GM18868 (cell line): ENCODE results near the gene PLXND1.

Experiments
- ATAC-seq: cut with Tn5 transposase; IDR thresholded peaks from one replicate; pipeline ENCODE4 v1.9.1; 2021; ENCODE audit warnings: mild to moderate bottlenecking, moderate library complexity; ENCODE audit not compliant: unreplicated experiment

PLXND1 gene

DNA sequence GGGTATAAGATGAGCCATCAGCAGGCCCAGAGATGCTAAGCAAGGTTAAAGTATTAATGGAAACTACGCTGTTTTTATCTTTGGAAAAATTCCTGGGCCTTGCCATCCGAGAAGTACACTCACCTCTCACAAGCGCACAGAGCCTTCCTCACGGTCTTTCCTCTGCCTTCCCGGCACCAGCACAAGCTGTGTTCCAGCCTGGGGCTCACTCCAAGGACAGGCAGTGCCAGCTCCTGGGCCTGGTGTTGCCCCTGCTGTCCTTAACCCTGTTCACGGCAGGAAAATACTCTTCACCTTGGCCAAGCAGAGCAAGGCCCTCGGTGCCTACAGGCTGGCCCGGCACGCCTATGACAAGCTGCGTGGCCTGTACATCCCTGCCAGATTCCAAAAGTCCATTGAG is 92.4 kb downstream of the PLXND1 start:
- no peak for ATAC-seq

DNA sequence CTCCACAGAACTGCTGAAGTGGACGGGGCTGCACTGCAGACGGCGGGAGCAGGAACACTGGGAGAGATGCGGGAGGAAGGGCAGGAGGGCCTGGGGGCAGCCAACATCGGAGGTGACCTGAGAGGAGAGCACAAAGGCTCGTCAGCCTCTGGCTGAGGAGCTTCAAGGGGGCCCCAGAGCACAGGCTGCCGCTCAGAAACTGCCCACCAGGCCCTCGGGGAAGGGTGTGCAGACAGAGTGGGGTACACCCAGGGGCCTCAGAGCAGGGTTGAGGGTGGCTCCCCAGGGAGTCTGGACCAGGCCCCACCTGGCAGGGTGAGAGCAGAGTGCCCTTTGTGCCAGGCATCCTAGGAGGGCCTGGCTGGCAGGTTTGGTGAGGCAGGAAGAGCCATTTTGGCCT is 92.8 kb downstream of the PLXND1 start:
- ATAC-seq: no peak

DNA sequence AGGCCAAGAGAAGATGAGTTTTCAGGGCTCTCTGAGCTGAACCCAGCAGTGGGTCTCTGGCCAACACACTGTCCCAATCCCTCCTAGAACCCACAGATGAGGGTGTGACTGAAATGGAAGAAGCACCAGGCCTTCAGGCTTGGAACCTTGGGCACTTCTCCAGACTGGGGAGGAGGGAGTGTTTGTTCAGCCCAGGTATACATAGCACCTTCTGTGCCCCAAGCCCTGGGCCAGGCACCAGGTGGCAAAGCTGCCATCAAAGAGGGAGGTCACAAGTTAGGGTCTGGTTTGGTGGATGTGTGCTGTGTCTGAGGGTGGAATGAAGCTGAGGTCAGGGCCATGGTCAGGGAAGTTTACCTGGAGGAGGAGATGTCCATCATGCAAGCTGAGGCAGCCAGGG is 93.9 kb downstream of the PLXND1 start:
- no peak for ATAC-seq

DNA sequence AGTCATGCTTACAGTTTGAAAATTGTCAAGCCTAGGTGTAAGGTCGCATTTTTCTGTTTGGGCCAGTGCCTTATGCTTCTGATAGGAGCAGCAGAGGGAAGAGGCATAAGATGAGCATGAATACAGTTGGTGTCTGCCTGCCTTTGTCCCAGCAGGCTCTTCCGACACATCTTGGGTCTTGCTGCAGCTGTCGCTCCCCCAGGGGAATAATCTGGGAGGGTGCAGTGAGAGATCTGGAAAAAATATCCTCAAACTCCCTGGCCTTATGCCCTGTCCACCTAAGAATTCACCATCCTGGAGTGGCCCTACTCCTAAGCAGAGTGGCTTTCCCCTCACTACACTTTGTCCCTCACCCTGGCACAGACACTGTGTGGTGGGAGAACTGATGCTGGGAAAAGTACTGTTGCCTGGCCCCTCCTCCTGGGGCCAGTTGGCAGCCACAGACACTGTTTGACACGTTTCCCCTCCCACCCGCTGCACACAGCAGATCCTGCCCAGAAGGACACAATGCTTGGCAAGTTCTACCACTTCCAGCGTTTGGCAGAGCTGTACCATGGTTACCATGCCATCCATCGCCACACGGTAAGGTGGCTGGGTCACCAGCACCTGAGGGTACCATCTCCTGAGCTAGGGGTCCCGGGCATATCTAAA is 99.2 kb downstream of the PLXND1 start:
- ATAC-seq: no peak

DNA sequence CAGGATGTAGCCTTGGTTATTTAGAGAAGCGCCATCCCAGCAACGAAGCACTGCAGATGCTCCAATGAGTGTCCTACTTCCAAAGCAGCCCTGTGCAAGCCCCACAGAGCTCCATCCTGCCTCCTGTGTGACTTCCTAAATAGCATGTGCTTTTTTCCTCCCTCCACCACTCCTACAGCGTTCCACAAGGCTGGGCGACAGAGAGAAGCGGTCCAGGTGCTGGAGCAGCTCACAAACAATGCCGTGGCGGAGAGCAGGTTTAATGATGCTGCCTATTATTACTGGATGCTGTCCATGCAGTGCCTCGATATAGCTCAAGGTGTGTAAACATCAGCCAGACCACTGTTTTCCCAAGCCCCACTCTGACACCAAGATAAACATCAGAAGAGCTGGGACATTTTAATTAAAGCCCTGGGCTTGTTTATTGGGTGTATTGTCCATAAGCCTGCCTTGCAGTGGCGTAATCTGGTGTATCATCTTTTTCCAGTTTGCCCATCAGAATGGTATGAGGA is 100.2 kb downstream of the PLXND1 start:
- ATAC-seq: no peak

DNA sequence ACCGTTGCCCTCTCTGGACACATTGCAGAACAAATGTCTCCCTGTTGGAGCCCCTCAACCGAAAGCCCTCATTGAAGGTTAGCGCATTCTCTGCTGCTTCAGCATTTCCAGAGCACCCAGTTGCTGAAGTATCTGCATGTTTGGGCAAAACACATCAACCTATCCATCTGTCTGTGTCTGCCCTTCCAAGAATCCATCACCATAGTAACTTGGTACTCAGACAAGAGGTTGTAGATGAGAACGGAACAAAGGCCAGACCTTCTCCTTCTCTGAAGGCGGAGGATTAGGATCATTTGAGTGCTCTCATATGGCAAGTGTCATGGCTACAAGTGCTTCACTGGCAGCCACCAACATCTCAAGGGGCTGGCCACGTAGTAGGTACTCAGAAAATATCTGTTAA is 101.1 kb downstream of the PLXND1 start:
- no peak for ATAC-seq
